Tibial artery (tissue), 4 donors: ENCODE results near the gene LIMS2.
A peak's percentile ranks its signal among the peaks of the same experiment; 100 is the strongest.

Experiments
- DNase-seq, 2 donors: peaks; one replicate each; pipeline ENCODE4 v3.0.0-alpha.2; 2019
- H3K27ac ChIP-seq, 2 donors: fragments of 200-600 bp; sonication (generic) in 1 of 2; 1 replicate in 1 of 2; 2 replicates in 1 of 2; pipeline ENCODE4 v1.5.1; 2018 to 2019; ENCODE audit warnings: mild to moderate bottlenecking in 1 of 2
- H3K27me3 ChIP-seq, 2 donors: fragments of 200-600 bp; sonication (generic) in 1 of 2; one replicate each; pipeline versions ENCODE4 v1.5.1 to v1.6.0; 2016 to 2019
- H3K36me3 ChIP-seq, 3 donors: fragments of 200-600 bp; sonication (generic) in 2 of 3; one replicate each; pipeline ENCODE4 v1.5.1; 2016 to 2019; ENCODE audit warnings: mild to moderate bottlenecking in 2 of 3
- H3K4me1 ChIP-seq, 4 donors: fragments of 200-600 bp; sonication (generic) in 2 of 4; 1 replicate in 3 of 4; 2 replicates in 1 of 4; pipeline ENCODE4 v1.5.1; 2016 to 2019
- H3K4me3 ChIP-seq, 2 donors: fragments of 200-600 bp; sonication (generic) in 1 of 2; 1 replicate in 1 of 2; 2 replicates in 1 of 2; pipeline ENCODE4 v1.5.1; 2018 to 2019; ENCODE audit warnings: mild to moderate bottlenecking in 2 of 2
- H3K9me3 ChIP-seq, 3 donors: fragments of 200-600 bp; sonication (generic) in 1 of 3; one replicate each; pipeline ENCODE4 v1.5.1; 2016 to 2019
- intact Hi-C: fragments of 100-400 bp; cut with DNase I; formaldehyde crosslinking; loops from one replicate; pipeline ENCODE4 v1.15.0; 2023; ENCODE audit warnings: low total_unique reads
- TF ChIP-seq, protein P1 (sequence below), 2 experiments: fragments of 200-600 bp in 1 of 2; fragments of 450-650 bp in 1 of 2; IDR thresholded peaks; one replicate each; pipeline ENCODE4 v1.5.1; 2017 to 2019; ENCODE audit warnings: antibody characterized with exemption in 2 of 2, mild to moderate bottlenecking in 1 of 2, moderate library complexity in 1 of 2

LIMS2 gene

DNA sequence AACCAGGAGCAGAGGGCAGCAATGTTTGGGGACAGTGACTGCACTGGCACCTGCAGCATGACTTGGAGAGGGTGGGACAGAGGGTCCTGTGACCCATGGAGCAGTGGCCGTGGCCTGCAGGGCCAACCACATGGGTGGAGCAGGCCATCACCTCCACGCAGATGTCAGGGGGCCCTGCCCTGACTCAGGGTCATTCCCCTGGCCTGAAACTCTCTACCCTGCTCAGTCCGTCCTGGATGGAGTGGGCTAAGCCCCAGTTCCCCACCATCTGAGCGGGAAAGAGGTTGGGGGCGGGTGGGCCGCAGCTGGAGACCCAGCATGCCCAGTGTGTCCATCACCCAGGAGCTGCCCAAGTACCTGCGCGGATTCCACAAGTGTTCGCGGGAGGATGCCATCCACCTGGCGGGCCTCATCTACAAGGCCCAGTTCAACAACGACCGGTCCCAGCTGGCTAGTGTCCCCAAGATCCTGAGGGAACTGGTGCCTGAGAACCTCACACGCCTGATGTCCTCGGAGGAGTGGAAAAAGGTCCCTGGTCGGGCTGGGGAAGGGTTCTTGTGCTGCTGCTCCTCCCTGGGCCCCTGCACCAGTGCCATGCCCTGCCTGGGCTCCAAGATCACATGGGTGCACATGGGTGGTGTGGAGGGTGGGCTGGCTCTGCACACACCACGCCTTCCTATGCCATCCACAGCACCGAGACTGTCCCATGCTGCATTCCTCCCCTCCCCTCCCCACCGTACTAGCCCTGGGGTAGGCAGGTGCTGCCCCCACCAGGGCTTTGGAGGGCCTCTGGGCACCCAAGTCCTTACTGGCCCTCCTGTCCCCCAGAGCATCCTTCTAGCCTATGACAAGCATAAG is 39.7 kb downstream of the LIMS2 start:
- H3K27ac ChIP-seq: peak overlapping the region; percentile 22 to 81
- no peak overlapping the region for H3K4me3 ChIP-seq
- TF ChIP-seq, protein P1, sequence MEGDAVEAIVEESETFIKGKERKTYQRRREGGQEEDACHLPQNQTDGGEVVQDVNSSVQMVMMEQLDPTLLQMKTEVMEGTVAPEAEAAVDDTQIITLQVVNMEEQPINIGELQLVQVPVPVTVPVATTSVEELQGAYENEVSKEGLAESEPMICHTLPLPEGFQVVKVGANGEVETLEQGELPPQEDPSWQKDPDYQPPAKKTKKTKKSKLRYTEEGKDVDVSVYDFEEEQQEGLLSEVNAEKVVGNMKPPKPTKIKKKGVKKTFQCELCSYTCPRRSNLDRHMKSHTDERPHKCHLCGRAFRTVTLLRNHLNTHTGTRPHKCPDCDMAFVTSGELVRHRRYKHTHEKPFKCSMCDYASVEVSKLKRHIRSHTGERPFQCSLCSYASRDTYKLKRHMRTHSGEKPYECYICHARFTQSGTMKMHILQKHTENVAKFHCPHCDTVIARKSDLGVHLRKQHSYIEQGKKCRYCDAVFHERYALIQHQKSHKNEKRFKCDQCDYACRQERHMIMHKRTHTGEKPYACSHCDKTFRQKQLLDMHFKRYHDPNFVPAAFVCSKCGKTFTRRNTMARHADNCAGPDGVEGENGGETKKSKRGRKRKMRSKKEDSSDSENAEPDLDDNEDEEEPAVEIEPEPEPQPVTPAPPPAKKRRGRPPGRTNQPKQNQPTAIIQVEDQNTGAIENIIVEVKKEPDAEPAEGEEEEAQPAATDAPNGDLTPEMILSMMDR (IDR thresholded peaks at IDR 0.05): no peak
- H3K36me3 ChIP-seq: peaks cover 10 to 26% (median 23%) of the 10 kb centered on the region in 3 donors
- H3K27me3 ChIP-seq: no peaks in the 10 kb centered on the region
- no peaks in the 10 kb centered on the region for H3K9me3 ChIP-seq
- DNase-seq: no peak
- H3K4me1 ChIP-seq: peaks cover 0 to 57% (median 40%) of the 10 kb centered on the region in 4 donors
- intact Hi-C loops: loop anchor here (5.0 to 10.0 kb wide), 3 partner anchors 51 to 128 kb away; partner anchors contain the start of gene IWS1

DNA sequence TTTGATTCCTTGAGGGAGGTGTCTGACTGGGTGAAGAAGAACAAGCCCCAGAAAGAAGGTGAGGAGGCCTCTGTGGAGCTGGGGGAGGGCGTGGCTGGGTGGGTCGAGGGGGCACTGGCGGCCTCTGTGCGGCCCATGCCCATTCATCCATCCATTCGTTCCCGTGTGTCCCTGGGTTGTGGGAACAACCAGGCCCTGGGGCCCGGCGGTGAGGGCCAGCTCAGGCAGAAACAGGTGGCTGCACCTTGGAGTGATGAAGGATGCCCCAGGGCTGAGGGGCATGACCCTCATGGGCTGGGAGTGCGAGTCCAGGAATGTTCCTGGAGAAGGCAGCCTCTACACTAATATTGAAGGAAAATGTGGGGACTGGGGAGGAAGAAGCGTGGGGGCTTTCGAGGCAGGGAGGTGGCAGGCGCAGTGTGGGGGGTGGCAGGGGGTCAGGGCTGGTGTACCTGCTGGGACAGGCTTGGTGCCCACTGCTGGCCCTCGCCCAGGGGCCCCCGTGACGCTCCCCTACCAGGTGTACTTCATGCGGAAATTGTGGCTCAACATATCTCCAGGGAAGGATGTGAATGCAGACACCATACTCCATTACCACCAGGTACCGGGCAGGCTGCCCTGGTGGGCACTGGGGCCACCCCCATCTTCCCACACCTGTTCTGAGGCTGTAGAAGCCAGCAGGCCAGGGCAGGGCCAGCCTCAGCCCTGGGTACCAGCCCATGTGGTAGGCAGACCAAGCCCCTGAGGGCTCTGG is 40.5 kb downstream of the LIMS2 start:
- intact Hi-C loops: loop anchor here (5.0 to 10.0 kb wide), 3 partner anchors 50 to 128 kb away; partner anchors contain the start of gene IWS1
- H3K4me1 ChIP-seq: peaks cover 0 to 57% (median 40%) of the 10 kb centered on the region in 4 donors
- DNase-seq: no peak

DNA sequence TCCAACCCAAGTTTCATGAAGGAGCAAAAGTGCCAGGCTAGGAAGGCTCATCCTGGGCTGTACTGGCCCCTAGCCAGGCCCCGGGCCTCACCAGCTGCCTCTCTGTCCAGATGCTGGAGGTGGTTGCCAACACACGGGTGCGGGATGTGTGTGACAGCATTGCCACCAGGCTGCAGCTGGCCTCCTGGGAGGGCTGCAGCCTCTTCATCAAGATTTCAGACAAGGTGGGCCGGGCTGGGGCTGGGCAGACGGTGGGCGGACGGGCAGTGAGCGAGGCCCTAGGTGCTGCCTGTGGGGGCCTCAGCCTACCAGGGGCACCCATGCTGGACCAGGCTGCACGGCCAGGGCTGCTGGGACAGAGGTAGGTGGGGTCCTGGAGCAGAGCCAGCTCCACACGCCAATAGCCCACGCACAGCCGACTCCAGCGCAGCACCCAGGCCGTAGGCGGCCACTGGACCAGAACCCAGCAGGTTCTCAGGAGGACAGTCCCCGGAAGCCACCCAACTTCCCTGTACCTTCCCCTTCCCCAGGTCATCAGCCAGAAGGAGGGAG is 41.2 kb downstream of the LIMS2 start:
- H3K27me3 ChIP-seq: no peaks in the 10 kb centered on the region
- H3K4me3 ChIP-seq: no peak overlapping the region
- H3K9me3 ChIP-seq: no peaks in the 10 kb centered on the region
- H3K27ac ChIP-seq: peak overlapping the region; percentile 10 to 48
- H3K36me3 ChIP-seq: peaks cover 0 to 12% (median 11%) of the 10 kb centered on the region in 3 donors
- DNase-seq: no peak
- peaks cover 0 to 57% (median 40%) of the 10 kb centered on the region in 4 donors for H3K4me1 ChIP-seq
- intact Hi-C loops: loop anchor here (10.0 kb wide), 1 partner anchor 49 kb away; no protein-coding TSS in a partner anchor
- TF ChIP-seq, protein P1 (IDR thresholded peaks at IDR 0.05): no peak

More for the DNA sequence above, 40.5 kb downstream of the LIMS2 start:
- peak overlapping the region; percentile 10 to 48 for H3K27ac ChIP-seq
- peaks cover 2 to 18% (median 17%) of the 10 kb centered on the region in 3 donors for H3K36me3 ChIP-seq
- no peaks in the 10 kb centered on the region for H3K27me3 ChIP-seq
- TF ChIP-seq, protein P1 (IDR thresholded peaks at IDR 0.05): no peak
- no peak overlapping the region for H3K4me3 ChIP-seq
- H3K9me3 ChIP-seq: no peaks in the 10 kb centered on the region

DNA sequence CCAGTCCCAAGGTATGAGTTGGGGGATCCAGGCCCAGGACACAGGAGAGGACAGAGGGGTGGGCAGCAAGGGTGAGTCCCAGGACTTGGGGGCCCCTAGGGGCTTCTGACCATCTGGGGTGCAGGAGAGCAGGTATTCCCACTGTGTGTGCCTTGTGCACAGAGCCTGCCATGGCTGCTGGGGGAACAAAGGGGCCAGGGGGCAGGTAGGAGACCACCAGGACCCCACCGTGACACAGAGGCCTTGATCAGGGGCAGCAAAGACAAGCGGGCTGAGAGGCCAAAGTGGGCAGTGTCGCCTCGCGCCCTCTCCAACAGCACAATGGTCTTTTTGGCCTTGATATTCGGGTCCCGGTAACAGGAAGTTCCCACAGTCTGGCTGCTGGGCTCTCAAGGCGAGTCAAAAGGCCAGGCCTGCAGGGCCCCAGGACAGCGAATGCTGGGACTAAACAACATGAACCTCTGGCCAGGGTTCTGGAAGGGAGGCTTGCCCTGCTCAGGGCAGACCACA is 41.7 kb downstream of the LIMS2 start:
- Histone ChIP-seq H3K27me3 (no peaks in the 10 kb centered on the region), H3K4me1 (peaks cover 0 to 57% (median 39%) of the 10 kb centered on the region in 4 donors), H3K27ac (peak overlapping the region; percentile 10 to 48), H3K36me3 (peaks cover 0 to 6% (median 6%) of the 10 kb centered on the region in 3 donors), H3K9me3 (no peaks in the 10 kb centered on the region), H3K4me3 (no peak overlapping the region)
- TF ChIP-seq, protein P1 (IDR thresholded peaks at IDR 0.05): no peak
- intact Hi-C loops: loop anchor here (10.0 kb wide), 1 partner anchor 49 kb away; no protein-coding TSS in a partner anchor
- no peak for DNase-seq
